H9 (cell line): ENCODE results near the gene CLEC16A. TPM values are rescaled to one million over a fixed set of nuclear protein-coding genes. Genes with fewer than 3 reads are reported as not detected.

Source experiments
- DNase-seq: peaks from one replicate; pipeline ENCODE4 v3.0.0-alpha.2; 2017
- H2AFZ ChIP-seq: one replicate; pipeline ENCODE4 v1.6.1; 2013; ENCODE audit warnings: mild to moderate bottlenecking, low read length, control low read depth, moderate library complexity
- H2AK5ac ChIP-seq: 2 replicates; pipeline ENCODE4 v1.6.1; 2013; ENCODE audit warnings: low read length, control low read depth, mixed read lengths; ENCODE audit not compliant: insufficient read length
- H2BK120ac ChIP-seq: one replicate; pipeline ENCODE4 v1.6.1; 2013; ENCODE audit warnings: low read depth, mild to moderate bottlenecking, low read length, control low read depth, inconsistent platforms; ENCODE audit not compliant: poor library complexity, severe bottlenecking
- H2BK12ac ChIP-seq: 2 replicates; pipeline ENCODE4 v1.6.1; 2013; ENCODE audit warnings: low read length, control low read depth, mixed read lengths, low read depth; ENCODE audit not compliant: insufficient read length
- H2BK15ac ChIP-seq: 2 replicates; pipeline ENCODE4 v1.6.1; 2013; ENCODE audit warnings: low read depth, low read length, control low read depth
- H2BK20ac ChIP-seq: one replicate; pipeline ENCODE4 v1.6.1; 2013; ENCODE audit warnings: low read depth, mild to moderate bottlenecking, low read length, control low read depth, inconsistent platforms; ENCODE audit not compliant: poor library complexity, severe bottlenecking
- H2BK5ac ChIP-seq: 2 replicates; pipeline ENCODE4 v1.6.1; 2013; ENCODE audit warnings: low read length, control low read depth, mixed read lengths; ENCODE audit not compliant: insufficient read length
- H3K14ac ChIP-seq: 2 replicates; pipeline ENCODE4 v1.6.1; 2013; ENCODE audit warnings: low read length, control low read depth; ENCODE audit not compliant: insufficient read depth
- H3K18ac ChIP-seq: 2 replicates; pipeline ENCODE4 v1.6.1; 2013; ENCODE audit warnings: low read depth, mild to moderate bottlenecking, mixed read lengths, low read length, control low read depth; ENCODE audit not compliant: insufficient read length
- H3K23ac ChIP-seq: 2 replicates; pipeline ENCODE4 v1.6.1; 2013; ENCODE audit warnings: low read length, control low read depth, mixed read lengths, low read depth; ENCODE audit not compliant: insufficient read length
- H3K23me2 ChIP-seq: 2 replicates; pipeline ENCODE4 v1.6.1; 2013; ENCODE audit warnings: low read depth, mild to moderate bottlenecking, mixed read lengths, low read length, control low read depth; ENCODE audit not compliant: insufficient read length, poor library complexity, severe bottlenecking
- H3K27ac ChIP-seq: 2 replicates; pipeline ENCODE4 v1.5.1; 2013; ENCODE audit warnings: low read length, control low read depth, mixed read lengths, low read depth; ENCODE audit not compliant: insufficient read length
- H3K27me3 ChIP-seq: 2 replicates; pipeline ENCODE4 v1.6.1; 2013; ENCODE audit warnings: low read length, control low read depth, inconsistent platforms; ENCODE audit not compliant: insufficient read depth
- H3K4ac ChIP-seq: 2 replicates; pipeline ENCODE4 v1.6.1; 2013; ENCODE audit warnings: low read depth, mild to moderate bottlenecking, control low read depth, inconsistent platforms, low read length, moderate library complexity
- H3K4me1 ChIP-seq: 2 replicates; pipeline ENCODE4 v1.6.1; 2013; ENCODE audit warnings: low read length, control low read depth, inconsistent platforms; ENCODE audit not compliant: insufficient read depth
- H3K4me2 ChIP-seq: 2 replicates; pipeline ENCODE4 v1.6.1; 2013; ENCODE audit warnings: low read length, control low read depth, mixed read lengths; ENCODE audit not compliant: insufficient read length, insufficient read depth
- H3K56ac ChIP-seq: 2 replicates; pipeline ENCODE4 v1.6.1; 2013; ENCODE audit warnings: low read depth, mild to moderate bottlenecking, mixed read lengths, low read length, control low read depth; ENCODE audit not compliant: insufficient read length
- H3K79me1 ChIP-seq: 2 replicates; pipeline ENCODE4 v1.6.1; 2013; ENCODE audit warnings: low read depth, mild to moderate bottlenecking, moderate library complexity, low read length, control low read depth, inconsistent platforms; ENCODE audit not compliant: insufficient read depth, poor library complexity, severe bottlenecking
- H3K79me2 ChIP-seq: 2 replicates; pipeline ENCODE4 v1.6.1; 2013; ENCODE audit warnings: low read length, control low read depth, inconsistent platforms; ENCODE audit not compliant: insufficient read depth
- H3K9ac ChIP-seq: 2 replicates; pipeline ENCODE4 v1.6.1; 2013; ENCODE audit warnings: low read length, control low read depth, mixed read lengths; ENCODE audit not compliant: insufficient read length; ENCODE audit errors: extremely low read depth
- H3K9me3 ChIP-seq: one replicate; pipeline ENCODE4 v1.6.1; 2013; ENCODE audit warnings: low read depth, low read length, inconsistent platforms; ENCODE audit not compliant: control insufficient read depth
- H3T11ph ChIP-seq: one replicate; pipeline ENCODE4 v1.6.1; 2013; ENCODE audit warnings: mild to moderate bottlenecking, low read length, control low read depth, inconsistent platforms
- H4K20me1 ChIP-seq: one replicate; pipeline ENCODE4 v1.6.1; 2013; ENCODE audit not compliant: control insufficient read depth, insufficient read length, insufficient read depth
- H4K5ac ChIP-seq: 2 replicates; pipeline ENCODE4 v1.6.1; 2013; ENCODE audit warnings: low read depth, mild to moderate bottlenecking, mixed read lengths, low read length, control low read depth; ENCODE audit not compliant: insufficient read length
- H4K8ac ChIP-seq: replicated peaks from 2 replicates; pipeline ENCODE4 v1.6.1; 2013; ENCODE audit warnings: low read length, control low read depth, mixed read lengths, low read depth; ENCODE audit not compliant: insufficient read length
- H4K91ac ChIP-seq: 2 replicates; pipeline ENCODE4 v1.6.1; 2013; ENCODE audit warnings: low read depth, mild to moderate bottlenecking, moderate library complexity, mixed read lengths, low read length, control low read depth; ENCODE audit not compliant: insufficient read length
- H3K27ac Mint-ChIP-seq, 3 experiments: 2 replicates in 2 of 3; 3 replicates in 1 of 3; pipeline ENCODE4 v1.8.0; 2020 to 2021; ENCODE audit warnings: mixed read lengths in 3 of 3, mild to moderate bottlenecking in 1 of 3, moderate library complexity in 1 of 3
- H3K27me3 Mint-ChIP-seq: 2 replicates; pipeline ENCODE4 v1.8.0; 2021; ENCODE audit warnings: low read depth, mild to moderate bottlenecking, moderate library complexity, mixed read lengths
- H3K36me3 Mint-ChIP-seq, 3 experiments: 2 replicates in 2 of 3; 3 replicates in 1 of 3; pipeline ENCODE4 v1.8.0; 2020 to 2021; ENCODE audit warnings: low read depth in 3 of 3, mixed read lengths in 3 of 3; ENCODE audit not compliant: insufficient read depth in 1 of 3
- H3K4me1 Mint-ChIP-seq, 2 experiments: 2 replicates each; pipeline ENCODE4 v1.8.0; 2020; ENCODE audit warnings: mixed read lengths in 2 of 2
- H3K4me3 Mint-ChIP-seq, 2 experiments: 2 replicates in 1 of 2; 3 replicates in 1 of 2; pipeline ENCODE4 v1.8.0; 2020 to 2021; ENCODE audit warnings: mild to moderate bottlenecking in 2 of 2, mixed read lengths in 2 of 2, moderate library complexity in 1 of 2
- H3K9me3 Mint-ChIP-seq, 2 experiments: 2 replicates in 1 of 2; 3 replicates in 1 of 2; pipeline ENCODE4 v1.8.0; 2020; ENCODE audit warnings: mild to moderate bottlenecking in 2 of 2, mixed read lengths in 2 of 2, moderate library complexity in 1 of 2
- CTCF ChIP-seq: fragments of 200-600 bp; sonication (generic); conservative IDR thresholded peaks from 3 replicates; pipeline ENCODE4 v1.8.0; 2021; ENCODE audit warnings: antibody characterized with exemption, mild to moderate bottlenecking
- WGBS: extraction: QIAGEN DNeasy Blood & Tissue Kit; methylation state at CpG from one replicate; pipeline ENCODE4 v1.1.7; 2013; ENCODE audit warnings: missing lambda C conversion rate, low lambda C conversion rate, mixed read lengths; ENCODE audit not compliant: insufficient read length; ENCODE audit errors: extremely low coverage; 5-methylcytosine and 5-hydroxymethylcytosine counted together
- total RNA-seq: library from RNA; stranded (reverse); gene quantifications from 2 replicates; pipeline ENCODE4 v1.2.1, GENCODE V29; 2021

The CLEC16A gene
- total RNA-seq, 1 experiment from 2014 or later: 15.2 TPM

GRCh38 chr16:11020388-11020787 is 76.0 kb downstream of the CLEC16A start:
- Mint-ChIP-seq H3K4me1 (peaks cover 4% of the 10 kb centered on the region in 2 experiments; a peak in 2 of 4 replicates), H3K27me3 (no peaks in the 10 kb centered on the region), H3K27ac (no peak overlapping the region), H3K36me3 (peaks cover 0 to 8% (median 8%) of the 10 kb centered on the region in 3 experiments; a peak in 3 of 7 replicates), H3K4me3 (no peak overlapping the region), H3K9me3 (no peaks in the 10 kb centered on the region)
- Histone ChIP-seq H3K23ac (no peak overlapping the region), H3K4me1 (no peaks in the 10 kb centered on the region), H2BK20ac (no peak overlapping the region), H3K14ac (no peak overlapping the region), H4K91ac (no peak overlapping the region), H3K4me2 (no peak overlapping the region), H3K27ac (no peak overlapping the region), H3K9ac (no peak overlapping the region), H4K8ac (no peak overlapping the region), H2AK5ac (no peak overlapping the region), H3K27me3 (no peaks in the 10 kb centered on the region), H3T11ph (no peak overlapping the region), H3K79me2 (no peaks in the 10 kb centered on the region), H2BK120ac (no peak overlapping the region), H4K20me1 (no peaks in the 10 kb centered on the region), H3K79me1 (no peaks in the 10 kb centered on the region), H3K4ac (no peak overlapping the region), H2BK5ac (no peak overlapping the region), H3K18ac (no peak overlapping the region), H4K5ac (no peak overlapping the region), H2AFZ (no peak overlapping the region), H2BK15ac (no peak overlapping the region), H3K9me3 (no peaks in the 10 kb centered on the region), H2BK12ac (no peak overlapping the region), H3K23me2 (no peaks in the 10 kb centered on the region), H3K56ac (no peak overlapping the region)
- no peak for TF ChIP-seq CTCF
- no peak for DNase-seq
- no CpG with 5 or more reads among the region's 4 CpGs for WGBS
